Liver (tissue), 9 donors: ENCODE data around the gene SPEF1. TPM values are rescaled to one million over a fixed set of nuclear protein-coding genes. Genes with fewer than 3 reads are reported as not detected.

Experiments used
- DNase-seq: peaks from one replicate; pipeline ENCODE4 v3.0.0-alpha.2; 2017; ENCODE audit warnings: low spot score
- H3K27ac ChIP-seq, 2 donors: one replicate each; pipeline ENCODE4 v1.7.0; 2013; ENCODE audit warnings: inconsistent platforms in 2 of 2, low read length in 2 of 2, control low read depth in 1 of 2, low read depth in 1 of 2, mild to moderate bottlenecking in 1 of 2
- H3K27me3 ChIP-seq, 4 donors: one replicate each; pipeline versions ENCODE4 v1.6.1 to v1.7.0; 2013; ENCODE audit warnings: low read length in 3 of 4, inconsistent platforms in 1 of 4, mild to moderate bottlenecking in 1 of 4, moderate library complexity in 1 of 4; ENCODE audit not compliant: control insufficient read depth in 4 of 4, insufficient read depth in 4 of 4
- H3K36me3 ChIP-seq, 4 donors: one replicate each; pipeline versions ENCODE4 v1.6.1 to v1.7.0; 2013; ENCODE audit warnings: low read length in 3 of 4, mild to moderate bottlenecking in 3 of 4, low read depth in 1 of 4, moderate library complexity in 1 of 4; ENCODE audit not compliant: control insufficient read depth in 4 of 4, insufficient read depth in 3 of 4
- H3K4me1 ChIP-seq, 4 donors: one replicate each; pipeline versions ENCODE4 v1.6.1 to v1.7.0; 2013; ENCODE audit warnings: low read length in 3 of 4, mild to moderate bottlenecking in 3 of 4, moderate library complexity in 1 of 4; ENCODE audit not compliant: control insufficient read depth in 4 of 4, insufficient read depth in 4 of 4
- H3K4me3 ChIP-seq, 3 donors: one replicate each; pipeline versions ENCODE4 v1.6.1 to v1.7.0; 2013; ENCODE audit warnings: low read length in 3 of 3, control low read depth in 1 of 3, low read depth in 1 of 3, mild to moderate bottlenecking in 1 of 3
- H3K9ac ChIP-seq, 2 donors: one replicate each; pipeline ENCODE4 v1.7.0; 2013; ENCODE audit warnings: low read length in 2 of 2, mild to moderate bottlenecking in 2 of 2, moderate library complexity in 2 of 2, control low read depth in 1 of 2, low read depth in 1 of 2
- H3K9me3 ChIP-seq, 4 donors: one replicate each; pipeline versions ENCODE4 v1.6.1 to v1.7.0; 2013; ENCODE audit warnings: low read length in 3 of 4; ENCODE audit not compliant: control insufficient read depth in 4 of 4
- EGR1 ChIP-seq, 2 donors: IDR thresholded peaks; 2 replicates each; pipeline ENCODE4 v1.6.1; 2016 to 2018; ENCODE audit warnings: antibody characterized with exemption in 2 of 2, low read depth in 2 of 2
- FOXA2 ChIP-seq: IDR thresholded peaks from 2 replicates; pipeline ENCODE4 v1.6.1; 2016; ENCODE audit warnings: antibody characterized with exemption
- GABPA ChIP-seq, 2 donors: IDR thresholded peaks in 1 of 2; conservative IDR thresholded peaks in 1 of 2; 2 replicates each; pipeline ENCODE4 v1.6.1; 2016; ENCODE audit warnings: antibody characterized with exemption in 2 of 2, mild to moderate bottlenecking in 1 of 2, moderate library complexity in 1 of 2
- HNF4A ChIP-seq, 2 donors: conservative IDR thresholded peaks; 2 replicates each; pipeline ENCODE4 v1.6.1; 2016; ENCODE audit warnings: antibody characterized with exemption in 2 of 2, mild to moderate bottlenecking in 2 of 2
- HNF4G ChIP-seq: IDR thresholded peaks from 2 replicates; pipeline ENCODE4 v1.6.1; 2016; ENCODE audit warnings: antibody characterized with exemption
- JUND ChIP-seq, 2 donors: IDR thresholded peaks; 2 replicates each; pipeline ENCODE4 v1.6.1; 2016; ENCODE audit warnings: antibody characterized with exemption in 2 of 2
- NR2F2 ChIP-seq: IDR thresholded peaks from 2 replicates; pipeline ENCODE4 v1.6.1; 2016; ENCODE audit warnings: antibody characterized with exemption
- RAD21 ChIP-seq, 2 donors: IDR thresholded peaks; 2 replicates each; pipeline ENCODE4 v1.6.1; 2016; ENCODE audit warnings: antibody characterized with exemption in 2 of 2, mild to moderate bottlenecking in 2 of 2
- RXRA ChIP-seq, 2 donors: IDR thresholded peaks; 2 replicates each; pipeline ENCODE4 v1.6.1; 2017 to 2018; ENCODE audit warnings: antibody characterized with exemption in 2 of 2, mild to moderate bottlenecking in 1 of 2
- SP1 ChIP-seq: IDR thresholded peaks from 2 replicates; pipeline ENCODE4 v1.6.1; 2018; ENCODE audit warnings: antibody characterized with exemption, mild to moderate bottlenecking
- TAF1 ChIP-seq: conservative IDR thresholded peaks from 2 replicates; pipeline ENCODE4 v1.6.1; 2016; ENCODE audit warnings: antibody characterized with exemption, mild to moderate bottlenecking
- YY1 ChIP-seq: IDR thresholded peaks from 2 replicates; pipeline ENCODE4 v1.6.1; 2016; ENCODE audit warnings: antibody characterized with exemption, mild to moderate bottlenecking
- WGBS: extraction: QIAGEN DNeasy Blood & Tissue Kit; methylation state at CpG from one replicate; pipeline ENCODE4 v1.1.7; 2013; 5-methylcytosine and 5-hydroxymethylcytosine counted together
- polyA plus RNA-seq, 2 donors: library from polyadenylated mRNA; stranded (reverse) in 1 of 2; unstranded in 1 of 2; fragments of 200-250 nt in 1 of 2; fragments of >200 nt in 1 of 2; fragmentation: Nextera tagmentation in 1 of 2; extraction: Ambion mirVana in 1 of 2; gene quantifications; one replicate each; pipeline versions ENCODE4 v1.2.1 to v1.2.3, GENCODE V29; 2013 to 2015
- total RNA-seq, 2 donors: library from RNA; depleted of rRNA; stranded (reverse); fragments of >200 nt; gene quantifications; one replicate each; pipeline ENCODE4 v1.2.3, GENCODE V29; 2014
- TF ChIP-seq, protein P1 (sequence below): fragments of 150-350 bp; IDR thresholded peaks from 2 replicates; pipeline ENCODE4 v1.5.1; 2017; ENCODE audit warnings: improper control_type of control experiment, low read depth, low read length; ENCODE audit not compliant: missing input control
- TF ChIP-seq, protein P2 (sequence below): IDR thresholded peaks from 2 replicates; pipeline ENCODE4 v1.6.1; 2016; ENCODE audit warnings: antibody characterized with exemption, mild to moderate bottlenecking
- TF ChIP-seq, protein P3 (sequence below): IDR thresholded peaks from 2 replicates; pipeline ENCODE4 v1.6.1; 2016; ENCODE audit warnings: antibody characterized with exemption
- TF ChIP-seq, protein P4 (sequence below): IDR thresholded peaks from 2 replicates; pipeline ENCODE4 v1.6.1; 2016; ENCODE audit warnings: antibody characterized with exemption
- donor health status: healthy.
- donor health status: healthy.
- donor health status: healthy.
- donor health status: healthy.
- donor health status: healthy.

SPEF1 gene
- total and polyA plus RNA-seq, 4 donors = not detected

DNA sequence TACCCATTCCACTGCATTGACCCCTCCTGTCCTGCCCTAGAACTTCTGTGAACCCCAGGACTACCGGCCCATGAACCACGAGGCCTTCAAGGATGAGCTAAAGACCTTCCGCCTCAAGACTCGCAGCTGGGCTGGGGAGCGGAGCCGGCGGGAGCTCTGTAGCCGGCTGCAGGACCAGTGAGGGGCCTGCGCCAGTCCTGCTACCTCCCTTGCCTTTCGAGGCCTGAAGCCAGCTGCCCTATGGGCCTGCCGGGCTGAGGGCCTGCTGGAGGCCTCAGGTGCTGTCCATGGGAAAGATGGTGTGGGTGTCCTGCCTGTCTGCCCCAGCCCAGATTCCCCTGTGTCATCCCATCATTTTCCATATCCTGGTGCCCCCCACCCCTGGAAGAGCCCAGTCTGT, 23.5 kb upstream of the SPEF1 start:
- H3K27ac ChIP-seq = no peak overlapping the region
- no peaks in the 10 kb centered on the region for H3K9me3 ChIP-seq
- peaks cover 17 to 32% (median 25%) of the 10 kb centered on the region in 4 donors for H3K4me1 ChIP-seq
- H3K27me3 ChIP-seq = no peaks in the 10 kb centered on the region
- DNase-seq = no peak
- H3K9ac ChIP-seq = no peak overlapping the region
- H3K4me3 ChIP-seq = no peak overlapping the region
- peaks cover 0 to 10% (median 4%) of the 10 kb centered on the region in 4 donors for H3K36me3 ChIP-seq
- no peak for TF ChIP-seq HNF4A (conservative IDR thresholded peaks at IDR 0.05)
- 96% methylated on average over 11 of the region's 11 CpGs for WGBS

DNA sequence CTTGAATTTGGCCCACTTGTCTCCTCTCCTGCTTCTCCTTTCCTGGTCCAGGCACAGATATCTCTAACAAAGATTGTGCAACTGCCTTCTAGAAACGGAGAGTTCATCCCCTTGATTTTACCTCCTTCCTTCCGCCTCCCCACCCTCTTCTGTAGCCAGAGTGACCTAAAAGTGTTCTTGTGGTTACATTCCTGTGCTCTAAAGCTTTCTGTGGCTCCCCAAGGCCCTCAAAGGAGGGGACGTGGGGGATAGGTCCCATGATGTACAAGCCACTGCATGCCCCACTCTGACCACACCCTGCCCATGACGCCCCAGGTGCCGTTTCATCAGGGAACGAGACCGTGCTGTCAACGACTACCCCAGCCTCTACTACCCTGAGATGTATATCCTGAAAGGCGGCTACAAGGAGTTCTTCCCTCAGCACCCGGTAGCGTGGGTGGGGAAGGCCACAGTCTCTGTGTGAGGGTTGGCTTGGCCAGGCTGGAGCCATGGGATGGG, 23.1 kb upstream of the SPEF1 start:
- Histone ChIP-seq H3K27ac (no peak overlapping the region), H3K9me3 (no peaks in the 10 kb centered on the region), H3K9ac (no peak overlapping the region), H3K4me1 (peaks cover 17 to 35% (median 25%) of the 10 kb centered on the region in 4 donors), H3K4me3 (no peak overlapping the region), H3K36me3 (peaks cover 0 to 10% (median 4%) of the 10 kb centered on the region in 4 donors), H3K27me3 (no peaks in the 10 kb centered on the region)
- TF ChIP-seq, protein P1, sequence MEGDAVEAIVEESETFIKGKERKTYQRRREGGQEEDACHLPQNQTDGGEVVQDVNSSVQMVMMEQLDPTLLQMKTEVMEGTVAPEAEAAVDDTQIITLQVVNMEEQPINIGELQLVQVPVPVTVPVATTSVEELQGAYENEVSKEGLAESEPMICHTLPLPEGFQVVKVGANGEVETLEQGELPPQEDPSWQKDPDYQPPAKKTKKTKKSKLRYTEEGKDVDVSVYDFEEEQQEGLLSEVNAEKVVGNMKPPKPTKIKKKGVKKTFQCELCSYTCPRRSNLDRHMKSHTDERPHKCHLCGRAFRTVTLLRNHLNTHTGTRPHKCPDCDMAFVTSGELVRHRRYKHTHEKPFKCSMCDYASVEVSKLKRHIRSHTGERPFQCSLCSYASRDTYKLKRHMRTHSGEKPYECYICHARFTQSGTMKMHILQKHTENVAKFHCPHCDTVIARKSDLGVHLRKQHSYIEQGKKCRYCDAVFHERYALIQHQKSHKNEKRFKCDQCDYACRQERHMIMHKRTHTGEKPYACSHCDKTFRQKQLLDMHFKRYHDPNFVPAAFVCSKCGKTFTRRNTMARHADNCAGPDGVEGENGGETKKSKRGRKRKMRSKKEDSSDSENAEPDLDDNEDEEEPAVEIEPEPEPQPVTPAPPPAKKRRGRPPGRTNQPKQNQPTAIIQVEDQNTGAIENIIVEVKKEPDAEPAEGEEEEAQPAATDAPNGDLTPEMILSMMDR = no peak
- TF ChIP-seq YY1 = no peak
- DNase-seq = no peak
- WGBS = 89% methylated on average over 11 of the region's 11 CpGs

DNA sequence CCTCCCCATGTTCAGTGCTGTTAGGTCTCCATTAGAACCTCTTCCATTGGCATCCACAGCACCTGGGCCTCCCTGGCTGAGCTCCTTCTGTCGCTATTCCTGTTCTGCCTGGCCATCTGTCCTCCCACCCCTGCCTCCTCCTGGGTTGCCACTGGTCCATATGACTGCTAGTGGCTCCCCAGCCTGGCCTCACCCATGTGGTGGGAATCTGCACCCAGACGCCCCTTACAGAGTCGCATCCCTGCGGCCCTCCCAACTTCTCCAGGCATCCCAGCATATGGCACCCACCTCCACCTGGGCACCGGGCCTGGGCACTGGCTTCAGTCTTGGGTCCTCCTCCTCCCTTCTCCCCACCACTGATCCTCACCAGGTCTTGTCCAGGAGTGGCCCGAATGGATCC, 22.6 kb upstream of the SPEF1 start:
- peaks cover 17 to 37% (median 28%) of the 10 kb centered on the region in 4 donors for H3K4me1 ChIP-seq
- WGBS = 88% methylated on average over 6 of the region's 6 CpGs
- TF ChIP-seq YY1 (no peak), RXRA (IDR thresholded peaks at IDR 0.05) (no peak), GABPA (IDR thresholded peaks at IDR 0.05 in 1 of 2, conservative IDR thresholded peaks at IDR 0.05 in 1 of 2) (no peak), NR2F2 (no peak), RAD21 (IDR thresholded peaks at IDR 0.05) (no peak), HNF4G (no peak), SP1 (no peak), EGR1 (IDR thresholded peaks at IDR 0.05; ENCODE audit: low read depth in 2 of 2) (no peak), TAF1 (no peak), JUND (IDR thresholded peaks at IDR 0.05) (no peak), FOXA2 (no peak), HNF4A (conservative IDR thresholded peaks at IDR 0.05) (no peak)
- TF ChIP-seq, protein P1 = no peak
- TF ChIP-seq, protein P2, sequence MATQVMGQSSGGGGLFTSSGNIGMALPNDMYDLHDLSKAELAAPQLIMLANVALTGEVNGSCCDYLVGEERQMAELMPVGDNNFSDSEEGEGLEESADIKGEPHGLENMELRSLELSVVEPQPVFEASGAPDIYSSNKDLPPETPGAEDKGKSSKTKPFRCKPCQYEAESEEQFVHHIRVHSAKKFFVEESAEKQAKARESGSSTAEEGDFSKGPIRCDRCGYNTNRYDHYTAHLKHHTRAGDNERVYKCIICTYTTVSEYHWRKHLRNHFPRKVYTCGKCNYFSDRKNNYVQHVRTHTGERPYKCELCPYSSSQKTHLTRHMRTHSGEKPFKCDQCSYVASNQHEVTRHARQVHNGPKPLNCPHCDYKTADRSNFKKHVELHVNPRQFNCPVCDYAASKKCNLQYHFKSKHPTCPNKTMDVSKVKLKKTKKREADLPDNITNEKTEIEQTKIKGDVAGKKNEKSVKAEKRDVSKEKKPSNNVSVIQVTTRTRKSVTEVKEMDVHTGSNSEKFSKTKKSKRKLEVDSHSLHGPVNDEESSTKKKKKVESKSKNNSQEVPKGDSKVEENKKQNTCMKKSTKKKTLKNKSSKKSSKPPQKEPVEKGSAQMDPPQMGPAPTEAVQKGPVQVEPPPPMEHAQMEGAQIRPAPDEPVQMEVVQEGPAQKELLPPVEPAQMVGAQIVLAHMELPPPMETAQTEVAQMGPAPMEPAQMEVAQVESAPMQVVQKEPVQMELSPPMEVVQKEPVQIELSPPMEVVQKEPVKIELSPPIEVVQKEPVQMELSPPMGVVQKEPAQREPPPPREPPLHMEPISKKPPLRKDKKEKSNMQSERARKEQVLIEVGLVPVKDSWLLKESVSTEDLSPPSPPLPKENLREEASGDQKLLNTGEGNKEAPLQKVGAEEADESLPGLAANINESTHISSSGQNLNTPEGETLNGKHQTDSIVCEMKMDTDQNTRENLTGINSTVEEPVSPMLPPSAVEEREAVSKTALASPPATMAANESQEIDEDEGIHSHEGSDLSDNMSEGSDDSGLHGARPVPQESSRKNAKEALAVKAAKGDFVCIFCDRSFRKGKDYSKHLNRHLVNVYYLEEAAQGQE = no peak
- TF ChIP-seq, protein P3, sequence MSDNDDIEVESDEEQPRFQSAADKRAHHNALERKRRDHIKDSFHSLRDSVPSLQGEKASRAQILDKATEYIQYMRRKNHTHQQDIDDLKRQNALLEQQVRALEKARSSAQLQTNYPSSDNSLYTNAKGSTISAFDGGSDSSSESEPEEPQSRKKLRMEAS = no peak
- TF ChIP-seq, protein P4, sequence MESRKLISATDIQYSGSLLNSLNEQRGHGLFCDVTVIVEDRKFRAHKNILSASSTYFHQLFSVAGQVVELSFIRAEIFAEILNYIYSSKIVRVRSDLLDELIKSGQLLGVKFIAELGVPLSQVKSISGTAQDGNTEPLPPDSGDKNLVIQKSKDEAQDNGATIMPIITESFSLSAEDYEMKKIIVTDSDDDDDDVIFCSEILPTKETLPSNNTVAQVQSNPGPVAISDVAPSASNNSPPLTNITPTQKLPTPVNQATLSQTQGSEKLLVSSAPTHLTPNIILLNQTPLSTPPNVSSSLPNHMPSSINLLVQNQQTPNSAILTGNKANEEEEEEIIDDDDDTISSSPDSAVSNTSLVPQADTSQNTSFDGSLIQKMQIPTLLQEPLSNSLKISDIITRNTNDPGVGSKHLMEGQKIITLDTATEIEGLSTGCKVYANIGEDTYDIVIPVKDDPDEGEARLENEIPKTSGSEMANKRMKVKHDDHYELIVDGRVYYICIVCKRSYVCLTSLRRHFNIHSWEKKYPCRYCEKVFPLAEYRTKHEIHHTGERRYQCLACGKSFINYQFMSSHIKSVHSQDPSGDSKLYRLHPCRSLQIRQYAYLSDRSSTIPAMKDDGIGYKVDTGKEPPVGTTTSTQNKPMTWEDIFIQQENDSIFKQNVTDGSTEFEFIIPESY = no peak
- no peak overlapping the region for H3K9ac ChIP-seq
- no peaks in the 10 kb centered on the region for H3K9me3 ChIP-seq
- no peak overlapping the region for H3K27ac ChIP-seq
- no peak overlapping the region for H3K4me3 ChIP-seq
- H3K27me3 ChIP-seq = no peaks in the 10 kb centered on the region
- no peak for DNase-seq
- peaks cover 0 to 10% (median 4%) of the 10 kb centered on the region in 4 donors for H3K36me3 ChIP-seq
